Glomerular visceral epithelial cell (primary cell): ENCODE data around the gene MRPL43.
A peak's percentile ranks its signal among the peaks of the same experiment; 100 is the strongest.

Experiments used
- DNase-seq: peaks from one replicate; pipeline ENCODE4 v3.0.0-alpha.2; 2016; ENCODE audit errors: extremely low spot score

MRPL43 gene

GRCh38 chr10:101020427-101021075 is 33.3 kb upstream of the MRPL43 start:
- DNase-seq, result no peak

- no peak for DNase-seq
Observed at GRCh38 chr10:101019440-101019703, 32.1 kb upstream of the MRPL43 start.

DNA sequence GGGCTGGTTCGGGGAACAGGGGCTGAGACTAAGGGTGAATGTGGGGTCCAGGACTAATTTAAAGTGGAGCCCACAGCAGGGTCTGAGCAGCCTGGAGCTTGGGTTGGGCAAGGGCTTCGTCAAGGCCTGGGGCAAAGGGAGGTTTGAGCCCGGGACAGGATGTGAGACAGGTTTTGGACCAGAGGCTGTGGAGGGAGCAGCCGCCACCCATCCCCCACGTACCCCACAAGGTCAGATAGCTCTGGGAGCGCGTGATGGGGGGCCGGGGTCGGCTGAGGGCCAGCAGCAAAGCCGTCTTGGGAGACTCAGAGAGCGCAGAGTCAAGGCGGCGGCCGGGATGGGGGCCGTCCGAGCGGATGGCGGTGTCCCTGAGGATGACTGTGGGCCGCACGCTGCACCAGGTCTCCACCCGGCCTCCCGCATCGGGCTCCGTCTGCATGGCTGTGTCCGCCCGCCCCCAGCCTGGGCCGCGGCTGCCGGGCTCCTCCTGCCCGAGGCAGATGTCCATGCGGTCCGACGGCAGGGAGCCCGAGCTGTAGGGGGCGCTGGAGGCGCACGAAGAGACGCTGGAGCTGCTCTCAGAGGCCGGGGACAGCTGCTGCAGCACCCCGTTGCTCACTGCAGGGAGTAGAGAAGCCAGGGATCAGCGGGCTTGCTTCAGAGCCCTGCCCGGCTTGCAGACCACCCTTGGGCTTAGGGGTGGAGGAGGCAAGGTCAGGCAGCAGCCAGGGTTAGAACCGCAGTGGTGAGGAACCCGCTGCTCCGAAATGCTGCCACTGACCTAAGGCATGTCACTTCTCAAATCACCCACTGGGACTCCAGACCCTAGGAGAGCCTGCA is 31.5 kb upstream of the MRPL43 start:
- DNase-seq, result peak; percentile 85

DNA sequence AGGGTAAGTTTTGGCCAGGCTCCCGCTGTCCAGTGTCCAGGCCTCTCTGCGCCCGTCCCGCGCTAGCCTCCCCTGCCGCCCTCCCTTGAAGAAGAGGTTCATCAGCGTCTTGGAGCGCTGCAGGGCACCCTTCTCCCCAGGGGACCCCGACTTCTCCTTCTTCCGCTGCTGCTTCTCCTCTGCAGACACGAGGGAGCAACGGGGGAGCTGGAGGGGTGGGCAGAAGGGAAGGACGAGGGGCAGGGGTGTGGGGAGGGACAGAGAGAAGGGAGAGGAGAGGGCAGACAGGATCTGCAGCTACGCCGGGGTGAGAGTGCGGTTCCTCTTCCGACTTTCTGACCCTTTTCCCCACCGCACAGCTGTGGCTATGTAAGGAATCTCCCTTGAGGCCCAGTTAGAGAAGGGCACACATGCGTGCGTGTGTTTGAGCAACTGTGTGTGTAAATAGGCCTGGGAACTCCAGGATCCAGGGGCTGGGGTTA is 30.9 kb upstream of the MRPL43 start:
- no peak for DNase-seq

DNA sequence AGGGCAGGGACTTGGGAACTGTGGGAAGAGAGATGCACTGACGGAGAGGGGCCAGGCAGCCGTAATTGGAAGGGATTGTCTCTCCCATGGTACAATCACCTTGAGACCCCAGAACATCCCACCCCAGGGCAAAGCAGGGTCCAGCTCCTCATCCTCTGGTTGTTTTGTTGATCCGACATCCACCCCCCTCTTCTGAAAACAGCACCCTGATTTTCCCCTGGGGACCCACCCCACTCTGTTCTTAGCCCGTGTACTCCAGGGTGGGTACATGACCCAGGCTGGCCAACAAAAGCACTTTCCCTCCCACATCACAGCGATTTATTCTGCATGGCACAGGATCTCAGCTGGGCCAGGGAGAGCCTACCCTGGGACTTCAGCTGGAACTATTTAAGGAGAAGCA is 29.5 kb upstream of the MRPL43 start:
- no peak for DNase-seq

GRCh38 chr10:101015582-101015973 is 28.3 kb upstream of the MRPL43 start:
- no peak for DNase-seq

GRCh38 chr10:101014966-101015581 is 27.8 kb upstream of the MRPL43 start:
- DNase-seq, result peak; percentile 89

DNA sequence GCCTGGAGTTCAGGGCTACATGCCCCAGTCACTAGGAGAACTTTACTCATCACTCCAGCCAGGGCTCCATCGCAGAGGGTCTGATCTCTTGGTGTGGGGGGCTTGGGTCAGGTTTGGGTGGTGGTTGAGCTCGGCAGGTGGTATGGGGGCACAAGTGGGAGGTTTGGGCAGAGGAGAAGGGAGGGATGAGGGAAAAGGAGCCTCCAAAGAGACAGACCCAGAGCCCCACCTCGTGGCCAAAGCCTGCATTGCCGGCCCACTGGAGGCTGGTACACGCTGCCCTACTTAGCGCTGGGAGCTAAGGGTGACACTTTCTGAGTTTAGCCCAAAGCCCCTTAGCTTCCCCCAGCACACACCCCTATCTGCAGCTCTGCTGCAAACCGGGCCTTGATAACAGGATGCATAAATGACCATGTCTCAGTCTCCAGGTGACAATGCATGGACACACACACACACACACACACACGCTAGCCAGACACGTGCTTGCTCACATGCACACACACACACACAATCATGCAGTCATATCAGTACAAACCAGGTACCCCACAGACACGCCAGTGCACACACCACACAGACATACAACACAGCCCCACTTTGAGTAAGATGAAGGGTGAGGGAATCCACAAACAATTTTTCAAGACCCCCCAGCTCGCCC is 27.1 kb upstream of the MRPL43 start:
- DNase-seq, result peak; percentile 75

GRCh38 chr10:101013365-101013825 is 26.1 kb upstream of the MRPL43 start:
- no peak for DNase-seq

DNA sequence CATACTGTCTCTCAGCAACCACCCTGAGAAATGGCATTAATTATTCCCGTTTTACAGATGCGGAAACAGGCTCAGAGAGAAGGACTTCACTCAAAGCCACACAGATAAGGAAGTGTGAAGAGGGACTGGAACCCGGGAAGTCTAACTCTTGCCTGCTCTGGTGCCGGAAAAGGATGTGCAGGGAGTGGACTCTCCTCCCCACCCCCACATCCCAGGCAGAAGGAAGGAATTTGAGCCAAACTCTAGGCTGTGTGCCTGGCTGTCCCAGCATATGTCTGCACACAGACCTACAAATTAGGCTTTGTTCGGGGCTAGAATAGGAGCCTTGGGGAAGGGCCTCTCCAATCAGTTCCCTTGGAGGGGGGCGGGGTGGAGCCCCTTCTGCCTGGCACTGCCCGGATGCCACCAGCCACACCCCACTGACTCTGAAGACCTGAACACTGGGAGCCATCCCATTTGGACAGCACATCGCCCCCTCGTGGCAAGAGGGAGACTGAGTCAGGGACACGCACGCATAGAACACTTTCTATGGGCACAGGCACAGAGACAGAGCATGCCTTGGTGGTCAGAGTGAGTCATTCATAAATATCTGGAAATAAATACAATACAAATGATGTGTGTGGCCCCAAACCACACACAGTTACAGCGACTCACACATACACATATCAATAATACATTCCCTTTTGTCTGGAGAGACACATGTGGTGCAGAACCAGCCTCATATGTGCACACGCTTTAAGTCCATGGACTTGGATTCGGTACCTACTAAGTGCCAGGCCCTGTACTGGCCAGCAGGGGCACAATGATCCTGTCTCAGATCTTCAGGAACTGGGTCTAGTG is 25.4 kb upstream of the MRPL43 start:
- DNase-seq, result peak; percentile 92

- DNase-seq, result no peak
Observed at GRCh38 chr10:101011517-101012423, 24.5 kb upstream of the MRPL43 start.

GRCh38 chr10:101010329-101010728 is 23.0 kb upstream of the MRPL43 start:
- no peak for DNase-seq

DNA sequence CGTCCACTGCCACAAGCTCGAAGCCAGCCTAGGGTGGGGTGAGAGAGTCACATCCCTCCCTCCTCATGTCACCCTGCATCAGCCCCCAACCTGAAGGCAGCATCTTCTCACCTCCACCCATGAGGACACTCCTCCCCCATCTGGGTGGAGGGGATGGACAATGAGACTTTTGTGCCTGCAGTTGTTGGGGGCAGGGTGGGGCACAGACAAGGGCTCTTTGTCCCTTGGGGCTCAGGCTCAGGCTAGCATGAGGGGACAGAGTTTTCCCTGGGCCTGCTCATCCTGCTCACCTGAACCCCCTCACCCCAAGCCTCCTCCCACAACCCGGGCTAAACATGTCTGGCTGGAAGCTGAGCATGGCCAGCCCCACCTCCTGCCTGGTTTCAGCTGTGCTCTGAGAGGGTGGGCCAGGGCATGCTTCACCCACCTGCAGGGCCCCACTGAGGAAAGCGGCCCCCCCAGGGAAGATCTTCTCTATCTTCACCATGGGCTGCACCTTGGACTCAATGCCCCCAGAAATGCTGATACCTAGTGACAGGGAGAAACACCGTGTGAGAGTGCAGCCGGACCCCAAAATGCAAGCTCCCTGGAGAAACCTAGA is 21.6 kb upstream of the MRPL43 start:
- DNase-seq, result no peak

- DNase-seq, result no peak
Observed at GRCh38 chr10:101007915-101008822, 20.9 kb upstream of the MRPL43 start.

GRCh38 chr10:101007099-101007711 is 19.9 kb upstream of the MRPL43 start:
- DNase-seq, result no peak

- DNase-seq, result no peak
Observed at GRCh38 chr10:101006593-101007098, 19.3 kb upstream of the MRPL43 start.

DNA sequence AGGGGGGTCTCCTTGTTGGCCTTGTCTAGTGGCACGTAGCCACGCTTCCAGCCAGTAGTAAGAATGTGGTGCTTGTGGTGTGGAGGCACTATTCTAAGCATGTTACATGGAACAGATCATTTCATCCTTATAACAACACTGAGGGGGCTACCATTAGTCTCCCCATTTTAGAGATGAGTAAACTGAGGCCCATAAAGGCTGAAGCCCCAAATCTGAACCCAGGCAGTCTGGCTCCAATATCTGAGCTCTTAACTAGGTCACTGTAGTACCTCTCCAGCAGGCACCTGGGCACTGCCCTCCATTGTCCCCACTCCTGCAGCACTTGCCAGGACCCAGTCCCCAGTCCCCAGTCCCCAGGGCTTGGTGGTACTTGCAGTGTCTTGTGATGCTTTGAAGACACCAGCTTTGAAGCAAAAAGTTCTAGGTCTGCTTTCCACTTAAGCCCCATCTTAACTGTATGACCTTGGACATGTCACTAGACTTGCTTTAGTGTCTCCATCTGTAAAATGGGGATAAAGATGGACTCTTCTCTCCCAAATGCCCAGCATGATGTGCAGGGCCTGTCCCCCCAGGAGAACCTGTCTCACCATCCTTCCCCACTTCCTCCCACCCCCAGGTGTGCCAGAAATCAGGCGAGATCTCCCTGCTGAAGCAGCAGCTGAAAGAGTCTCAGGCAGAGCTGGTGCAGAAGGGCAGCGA is 18.7 kb upstream of the MRPL43 start:
- no peak for DNase-seq

- no peak for DNase-seq
Observed at GRCh38 chr10:101005361-101005760, 18.1 kb upstream of the MRPL43 start.
